Fibroblast of villous mesenchyme (primary cell): ENCODE data around the gene GPC4. TPM values are rescaled to one million over a fixed set of nuclear protein-coding genes. Genes with fewer than 3 reads are reported as not detected.

Experiments
- DNase-seq: peaks from one replicate; pipeline ENCODE4 v3.0.0-alpha.2; 2010; ENCODE audit warnings: low read depth
- H3K4me3 ChIP-seq: 2 replicates; pipeline ENCODE4 v1.5.1; 2011; ENCODE audit warnings: low read depth, mild to moderate bottlenecking, low read length
- total RNA-seq: library from RNA; depleted of rRNA; stranded (reverse); fragments of >200 nt; gene quantifications from 2 replicates; pipeline ENCODE4 v1.2.3, GENCODE V29; 2012
- TF ChIP-seq, protein P1 (sequence below): IDR thresholded peaks from 2 replicates; pipeline ENCODE4 v1.5.1; 2012; ENCODE audit warnings: low read depth, mild to moderate bottlenecking, low read length; ENCODE audit not compliant: insufficient read depth

The GPC4 gene
- total RNA-seq, 1 donor, result 0.86 TPM

DNA sequence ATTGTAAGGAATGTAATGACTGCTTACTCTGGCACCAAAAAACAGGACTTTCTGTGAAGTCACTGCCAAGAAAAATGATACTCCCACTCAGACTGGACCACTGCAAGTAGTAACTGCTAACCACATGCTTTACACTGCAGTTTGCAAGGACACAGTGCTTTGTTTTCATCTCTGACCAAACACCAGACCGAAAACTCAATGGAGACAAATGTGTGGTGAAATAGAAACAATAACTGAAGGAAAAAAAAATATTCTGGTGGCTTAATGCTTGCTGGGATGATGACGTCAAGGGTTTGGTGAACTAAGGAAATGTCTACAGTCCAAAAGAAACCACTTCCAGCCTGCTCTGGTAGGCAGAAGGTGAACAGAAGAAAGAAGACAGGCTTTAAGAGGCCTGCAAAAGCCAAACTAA lies 13.2 kb downstream of the GPC4 start:
- TF ChIP-seq, protein P1, sequence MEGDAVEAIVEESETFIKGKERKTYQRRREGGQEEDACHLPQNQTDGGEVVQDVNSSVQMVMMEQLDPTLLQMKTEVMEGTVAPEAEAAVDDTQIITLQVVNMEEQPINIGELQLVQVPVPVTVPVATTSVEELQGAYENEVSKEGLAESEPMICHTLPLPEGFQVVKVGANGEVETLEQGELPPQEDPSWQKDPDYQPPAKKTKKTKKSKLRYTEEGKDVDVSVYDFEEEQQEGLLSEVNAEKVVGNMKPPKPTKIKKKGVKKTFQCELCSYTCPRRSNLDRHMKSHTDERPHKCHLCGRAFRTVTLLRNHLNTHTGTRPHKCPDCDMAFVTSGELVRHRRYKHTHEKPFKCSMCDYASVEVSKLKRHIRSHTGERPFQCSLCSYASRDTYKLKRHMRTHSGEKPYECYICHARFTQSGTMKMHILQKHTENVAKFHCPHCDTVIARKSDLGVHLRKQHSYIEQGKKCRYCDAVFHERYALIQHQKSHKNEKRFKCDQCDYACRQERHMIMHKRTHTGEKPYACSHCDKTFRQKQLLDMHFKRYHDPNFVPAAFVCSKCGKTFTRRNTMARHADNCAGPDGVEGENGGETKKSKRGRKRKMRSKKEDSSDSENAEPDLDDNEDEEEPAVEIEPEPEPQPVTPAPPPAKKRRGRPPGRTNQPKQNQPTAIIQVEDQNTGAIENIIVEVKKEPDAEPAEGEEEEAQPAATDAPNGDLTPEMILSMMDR, result no peak
- H3K4me3 ChIP-seq, result no peak overlapping the region
- peak; percentile 1 for DNase-seq

DNA sequence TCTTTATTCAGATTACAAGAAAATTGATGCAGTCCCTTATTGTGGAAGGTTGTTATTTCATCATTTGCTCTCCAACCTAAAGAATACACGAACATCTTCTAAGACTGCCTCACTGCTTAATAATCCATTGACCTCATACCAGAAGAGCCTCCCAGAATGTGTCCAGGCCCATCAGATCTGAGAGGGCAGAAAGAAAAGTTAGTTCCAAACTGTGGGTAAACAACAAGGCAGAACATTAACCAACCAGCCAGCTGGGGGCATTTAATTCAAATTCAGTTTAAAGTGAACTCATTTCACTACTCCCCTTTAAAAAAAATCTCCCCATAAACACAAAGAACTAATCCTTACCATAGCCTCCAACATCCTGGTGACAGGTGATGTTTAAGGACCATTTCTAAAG lies 13.8 kb downstream of the GPC4 start:
- no peak for DNase-seq
- TF ChIP-seq, protein P1, result no peak
- no peak overlapping the region for H3K4me3 ChIP-seq

DNA sequence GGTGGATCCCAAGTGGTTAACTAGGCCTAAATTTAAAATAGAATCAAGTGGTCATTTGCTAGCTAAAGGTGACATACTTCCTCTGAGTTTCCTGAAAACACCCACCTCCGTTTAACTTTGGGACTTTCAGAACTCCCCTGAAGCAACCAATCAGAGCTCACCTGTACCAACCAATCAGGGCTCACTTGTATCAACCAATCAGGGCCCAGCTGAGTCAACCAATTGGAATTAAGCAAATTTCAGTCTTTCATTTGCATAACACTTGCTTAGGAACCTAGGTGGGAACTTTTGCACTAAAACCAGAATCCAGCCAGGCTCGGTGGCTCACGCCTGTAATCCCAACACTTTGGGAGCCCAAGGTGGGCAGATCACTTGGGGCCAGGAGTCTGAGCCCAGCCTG lies 15.9 kb downstream of the GPC4 start:
- H3K4me3 ChIP-seq, result no peak overlapping the region
- TF ChIP-seq, protein P1, result no peak
- DNase-seq, result no peak

DNA sequence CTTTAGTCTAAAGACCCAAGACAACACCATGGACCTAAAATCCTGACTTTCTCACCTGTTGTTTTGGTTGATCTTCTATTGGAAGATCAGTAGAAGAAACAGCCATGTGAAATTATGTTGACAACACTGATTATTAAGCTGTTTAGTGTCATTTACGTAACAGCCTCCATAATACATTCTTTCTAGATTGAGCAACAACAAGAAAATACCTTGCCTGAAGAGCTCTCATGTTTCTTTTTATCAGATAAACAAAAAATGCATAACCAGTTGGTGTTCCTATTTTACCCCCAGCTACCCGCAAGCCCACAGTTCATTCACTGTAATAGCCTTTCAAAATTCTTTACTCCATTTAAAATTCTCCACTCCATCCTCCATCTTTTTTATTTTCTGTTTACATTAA lies 20.5 kb downstream of the GPC4 start:
- no peak for DNase-seq
- no peak overlapping the region for H3K4me3 ChIP-seq
- TF ChIP-seq, protein P1, result no peak

DNA sequence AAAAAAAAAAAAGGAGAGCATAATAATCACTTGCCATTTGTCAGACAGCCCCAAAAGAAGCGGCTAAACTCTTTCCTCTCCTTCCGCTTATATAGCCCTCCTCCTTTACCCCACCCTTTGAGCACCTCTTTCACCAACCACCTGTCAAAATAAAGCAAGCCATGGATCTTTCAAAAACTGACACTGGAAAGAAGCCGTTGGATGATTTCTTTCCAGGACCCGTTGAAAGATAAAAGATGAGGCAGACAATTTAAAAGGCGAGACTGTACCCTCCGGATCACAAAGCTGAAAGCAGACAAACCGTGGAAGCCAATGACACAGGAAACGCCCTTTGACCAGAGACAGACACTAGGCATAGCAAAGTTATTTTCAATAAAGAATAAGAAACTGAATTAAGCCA lies 22.6 kb downstream of the GPC4 start:
- no peak for DNase-seq
- no peak overlapping the region for H3K4me3 ChIP-seq
- TF ChIP-seq, protein P1, result no peak

DNA sequence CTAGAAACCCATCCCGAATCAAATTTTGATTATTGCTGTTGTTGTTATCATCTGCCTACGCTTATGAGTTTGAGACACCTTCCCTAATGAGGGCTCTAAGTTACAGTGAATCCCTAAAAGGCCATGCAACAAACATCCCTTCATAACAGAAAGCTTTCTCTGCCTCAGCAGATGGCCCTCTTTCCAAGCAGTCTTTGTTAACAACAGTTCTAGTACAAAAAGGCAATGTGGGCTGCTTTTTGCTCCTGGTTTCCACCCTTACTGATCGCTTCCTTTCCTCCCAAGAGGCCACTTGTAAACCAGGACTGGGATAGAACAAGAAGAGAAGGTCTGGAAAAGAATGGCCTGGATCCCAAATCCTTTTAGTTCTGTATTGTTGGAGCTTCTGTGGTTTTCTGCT lies 24.2 kb downstream of the GPC4 start:
- no peak for DNase-seq
- no peak overlapping the region for H3K4me3 ChIP-seq
- TF ChIP-seq, protein P1, result no peak

DNA sequence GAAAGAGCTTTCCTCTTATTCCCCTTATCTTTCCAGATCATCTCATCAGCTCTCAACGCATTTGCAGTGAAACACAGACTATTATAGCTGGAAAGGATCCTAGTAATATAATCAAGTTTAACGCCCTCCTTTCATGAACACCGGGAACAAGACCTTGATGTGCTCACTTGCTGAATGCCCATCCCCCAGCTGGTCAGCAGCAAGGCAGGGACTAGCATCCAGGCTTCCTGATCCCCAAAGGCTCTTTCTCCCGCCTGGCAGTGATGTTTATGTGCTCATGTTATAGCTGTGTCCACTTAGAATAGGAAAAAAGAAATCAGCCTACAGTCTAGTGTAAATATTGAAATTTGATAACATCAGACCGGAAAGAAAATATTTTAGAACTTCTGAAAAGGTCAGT lies 24.6 kb downstream of the GPC4 start:
- TF ChIP-seq, protein P1, result no peak
- DNase-seq, result no peak
- no peak overlapping the region for H3K4me3 ChIP-seq
